GM12872 (cell line): Measurements from ENCODE around the gene SEMA3E.

Experiments used
- CTCF ChIP-seq: IDR thresholded peaks from 3 replicates; pipeline ENCODE4 v1.5.1; 2011; ENCODE audit warnings: low read depth, mild to moderate bottlenecking, low read length, moderate library complexity; ENCODE audit not compliant: insufficient read depth

SEMA3E gene

GRCh38 chr7:83610649-83611304 is 38.2 kb downstream of the SEMA3E start:
- TF ChIP-seq CTCF, result no peak

DNA sequence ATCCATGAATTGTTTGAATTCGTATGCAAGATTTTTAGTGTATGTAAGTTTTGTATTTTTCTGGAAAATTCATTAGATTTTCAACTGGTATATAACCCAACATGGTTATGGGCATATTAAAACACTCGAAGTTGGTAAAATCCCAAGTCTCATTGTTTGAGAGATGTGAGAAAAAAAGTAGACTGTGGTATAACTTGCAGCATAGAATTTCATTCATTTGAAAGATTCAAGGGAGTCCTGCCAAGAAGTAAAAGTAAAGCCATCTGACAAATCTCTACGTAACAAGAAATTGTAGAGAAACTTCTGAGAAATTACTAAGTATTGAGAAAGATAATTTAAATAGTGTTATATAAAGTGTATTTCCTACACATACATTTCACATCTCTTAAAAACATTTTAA is 40.2 kb downstream of the SEMA3E start:
- TF ChIP-seq CTCF, result no peak

GRCh38 chr7:83603649-83604048 is 45.3 kb downstream of the SEMA3E start:
- TF ChIP-seq CTCF, result no peak

GRCh38 chr7:83599131-83599530 is 49.8 kb downstream of the SEMA3E start:
- no peak for TF ChIP-seq CTCF

- no peak for TF ChIP-seq CTCF
Observed at GRCh38 chr7:83593921-83594475, 54.9 kb downstream of the SEMA3E start.

- no peak for TF ChIP-seq CTCF
Observed at GRCh38 chr7:83588602-83589240, 60.2 kb downstream of the SEMA3E start.

- TF ChIP-seq CTCF, result no peak
Observed at GRCh38 chr7:83586281-83586680, 62.7 kb downstream of the SEMA3E start.
